Stimulated activated naive B cell treated with anti-CD40 and anti-IgM and Interleukin-4, amounts not matched to agents 10 μg/mL and 1 μg/mL and 100 μg/mL, for 72 hours (primary cell): ENCODE results near the gene AXIN1.

Source experiments
- ATAC-seq, 2 donors: fragments of 150-1000 bp; cut with Tn5 transposase; replicated peaks; 2 replicates each; pipeline ENCODE4 v1.10.0; 2021; ENCODE audit warnings: moderate library complexity in 1 of 2
- DNase-seq: peaks from one replicate; pipeline ENCODE4 v3.0.0; 2021
- H3K27ac Mint-ChIP-seq: one replicate; pipeline ENCODE4 v1.8.0; 2022; ENCODE audit warnings: mild to moderate bottlenecking, mixed read lengths
- H3K27me3 Mint-ChIP-seq, 2 donors: one replicate each; pipeline ENCODE4 v1.8.0; 2022; ENCODE audit warnings: mixed read lengths in 2 of 2
- H3K36me3 Mint-ChIP-seq, 2 donors: one replicate each; pipeline ENCODE4 v1.8.0; 2022; ENCODE audit warnings: mixed read lengths in 2 of 2, mild to moderate bottlenecking in 1 of 2
- H3K4me1 Mint-ChIP-seq, 2 donors: one replicate each; pipeline ENCODE4 v1.8.0; 2022; ENCODE audit warnings: mixed read lengths in 2 of 2, mild to moderate bottlenecking in 1 of 2
- H3K4me3 Mint-ChIP-seq, 2 donors: one replicate each; pipeline ENCODE4 v1.8.0; 2022; ENCODE audit warnings: mild to moderate bottlenecking in 2 of 2, mixed read lengths in 2 of 2, moderate library complexity in 1 of 2
- H3K9me3 Mint-ChIP-seq, 2 donors: one replicate each; pipeline ENCODE4 v1.8.0; 2022; ENCODE audit warnings: mixed read lengths in 2 of 2, mild to moderate bottlenecking in 1 of 2

The AXIN1 gene

DNA sequence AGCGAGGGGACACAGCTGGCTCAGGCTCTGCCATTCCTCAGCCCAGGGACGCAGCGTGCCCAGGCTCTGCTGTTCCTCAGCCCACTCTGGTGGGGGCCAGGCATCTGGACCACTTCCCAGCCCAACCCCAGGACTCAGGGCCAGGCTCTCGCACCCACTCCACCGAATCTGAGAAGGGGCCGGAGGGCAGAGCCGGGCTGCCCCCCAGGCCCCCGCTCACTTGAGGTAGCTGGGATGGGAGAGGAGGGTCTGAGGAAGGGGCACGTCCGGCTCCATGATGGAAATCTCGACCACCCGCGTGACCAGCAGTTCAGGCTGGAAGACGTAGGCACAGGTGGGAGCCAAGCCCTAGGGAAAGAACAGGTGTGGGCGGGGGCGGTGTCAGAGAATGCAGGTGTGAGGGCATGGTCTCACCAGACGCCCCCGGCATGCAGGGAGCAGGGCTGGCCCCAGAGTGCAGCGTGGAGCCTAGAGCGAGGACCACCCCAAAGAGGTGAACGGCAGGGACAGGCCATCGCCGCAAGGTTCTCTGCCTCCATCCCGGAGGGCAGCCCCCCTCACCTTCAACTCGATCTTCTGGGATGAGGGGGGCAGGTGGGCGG is 24.4 kb upstream of the AXIN1 start:
- peaks cover 11 to 15% of the 10 kb centered on the region in 2 donors for H3K36me3 Mint-ChIP-seq

DNA sequence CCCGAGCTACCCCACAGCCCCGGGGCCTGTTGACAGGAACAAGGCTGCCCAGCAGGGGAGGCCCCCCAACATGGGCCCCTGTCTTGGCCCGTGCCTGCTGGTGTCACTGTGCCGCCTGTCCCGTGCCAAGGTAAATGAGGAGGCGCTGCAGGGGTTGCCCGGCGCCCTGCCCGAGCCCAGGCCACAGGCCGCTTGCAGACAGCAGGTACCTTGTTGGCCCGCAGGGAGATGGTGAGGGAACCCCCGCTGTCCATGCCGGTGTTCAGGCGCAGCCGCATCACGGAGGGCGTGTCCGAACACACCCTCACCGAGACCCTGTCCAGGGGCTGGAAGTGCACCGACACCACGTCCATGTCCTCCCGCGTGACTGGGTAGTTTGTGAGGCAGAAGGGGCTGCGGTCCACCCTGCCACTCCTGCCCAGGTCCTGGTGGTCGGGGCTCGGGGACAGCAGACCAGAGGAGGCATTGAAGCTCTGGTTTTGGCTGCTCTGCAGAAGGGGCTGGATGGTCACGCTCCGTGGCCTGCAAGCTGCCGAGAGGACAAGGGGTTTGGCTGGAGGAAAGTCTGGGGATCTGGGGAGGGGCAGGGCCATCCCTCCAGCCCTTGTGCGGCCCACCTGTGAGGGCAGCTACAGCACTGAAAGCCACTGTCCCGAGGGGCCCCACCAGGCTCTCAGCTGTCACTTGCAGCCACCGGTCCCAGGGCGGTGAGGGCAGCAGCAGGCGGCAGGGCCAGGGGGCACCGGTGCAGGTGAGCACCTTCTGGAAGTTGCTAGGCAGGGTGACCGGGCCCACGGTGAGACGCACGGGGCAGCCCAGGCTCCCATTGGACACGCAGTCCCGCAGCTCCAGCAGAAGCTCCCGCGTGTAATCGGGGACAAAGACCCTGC is 23.6 kb upstream of the AXIN1 start:
- Mint-ChIP-seq H3K4me1 (peaks cover 6 to 24% of the 10 kb centered on the region in 2 donors), H3K36me3 (peaks cover 11 to 19% of the 10 kb centered on the region in 2 donors), H3K27me3 (no peaks in the 10 kb centered on the region), H3K4me3 (no peak overlapping the region), H3K9me3 (no peaks in the 10 kb centered on the region), H3K27ac (no peak overlapping the region)
- DNase-seq (no peak), ATAC-seq (no peak)

More for the DNA sequence above, 24.4 kb upstream of the AXIN1 start:
- Mint-ChIP-seq H3K4me1 (peaks cover 4 to 21% of the 10 kb centered on the region in 2 donors), H3K27ac (no peak overlapping the region), H3K27me3 (no peaks in the 10 kb centered on the region), H3K4me3 (no peak overlapping the region), H3K9me3 (no peaks in the 10 kb centered on the region)
- DNase-seq = no peak
- ATAC-seq = no peak

DNA sequence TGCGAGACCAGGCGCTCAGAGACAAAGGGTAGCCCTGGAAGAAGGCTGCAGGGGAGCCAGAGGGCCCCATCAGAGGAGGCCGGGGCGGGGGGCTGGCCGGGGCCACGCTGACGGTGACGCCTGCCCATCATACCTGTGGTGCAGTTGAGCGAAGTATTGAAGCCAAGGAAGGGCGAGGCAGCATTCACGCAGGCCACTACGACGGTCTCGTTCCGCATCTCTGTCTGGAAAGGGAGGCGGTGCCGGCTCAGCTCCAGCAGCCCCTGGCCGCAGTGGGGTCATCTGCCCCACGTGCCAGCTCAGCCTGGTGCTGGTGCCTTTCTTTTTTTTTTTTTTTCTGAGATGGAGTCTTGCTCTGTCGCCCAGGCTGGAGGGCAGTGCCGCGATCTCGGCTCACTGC is 22.7 kb upstream of the AXIN1 start:
- ATAC-seq (no peak), DNase-seq (no peak)
- no peaks in the 10 kb centered on the region for H3K9me3 Mint-ChIP-seq
- peaks cover 15 to 23% of the 10 kb centered on the region in 2 donors for H3K36me3 Mint-ChIP-seq
- H3K4me1 Mint-ChIP-seq = peaks cover 11 to 25% of the 10 kb centered on the region in 2 donors
- no peaks in the 10 kb centered on the region for H3K27me3 Mint-ChIP-seq
- H3K4me3 Mint-ChIP-seq = no peak overlapping the region
- no peak overlapping the region for H3K27ac Mint-ChIP-seq

DNA sequence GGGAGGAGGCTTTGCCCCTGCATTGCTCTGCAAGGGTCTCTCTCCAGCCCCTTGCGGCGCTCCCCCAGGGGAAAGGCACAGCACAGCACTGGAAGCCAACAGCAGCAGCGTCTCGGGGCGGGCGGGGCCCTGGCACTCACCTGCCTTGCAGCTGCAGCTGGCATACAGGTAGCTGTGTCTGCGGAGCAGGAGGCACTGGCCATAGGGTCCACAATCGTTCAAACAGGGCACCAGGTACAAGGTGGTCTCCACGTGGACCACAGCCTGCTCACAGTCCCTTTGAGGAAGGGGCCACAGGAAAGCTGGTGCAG is 22.0 kb upstream of the AXIN1 start:
- DNase-seq = no peak
- H3K4me3 Mint-ChIP-seq = no peak overlapping the region
- no peaks in the 10 kb centered on the region for H3K9me3 Mint-ChIP-seq
- peaks cover 16 to 25% of the 10 kb centered on the region in 2 donors for H3K36me3 Mint-ChIP-seq
- no peak overlapping the region for H3K27ac Mint-ChIP-seq
- H3K4me1 Mint-ChIP-seq = peaks cover 11 to 22% of the 10 kb centered on the region in 2 donors
- no peaks in the 10 kb centered on the region for H3K27me3 Mint-ChIP-seq
- no peak for ATAC-seq

DNA sequence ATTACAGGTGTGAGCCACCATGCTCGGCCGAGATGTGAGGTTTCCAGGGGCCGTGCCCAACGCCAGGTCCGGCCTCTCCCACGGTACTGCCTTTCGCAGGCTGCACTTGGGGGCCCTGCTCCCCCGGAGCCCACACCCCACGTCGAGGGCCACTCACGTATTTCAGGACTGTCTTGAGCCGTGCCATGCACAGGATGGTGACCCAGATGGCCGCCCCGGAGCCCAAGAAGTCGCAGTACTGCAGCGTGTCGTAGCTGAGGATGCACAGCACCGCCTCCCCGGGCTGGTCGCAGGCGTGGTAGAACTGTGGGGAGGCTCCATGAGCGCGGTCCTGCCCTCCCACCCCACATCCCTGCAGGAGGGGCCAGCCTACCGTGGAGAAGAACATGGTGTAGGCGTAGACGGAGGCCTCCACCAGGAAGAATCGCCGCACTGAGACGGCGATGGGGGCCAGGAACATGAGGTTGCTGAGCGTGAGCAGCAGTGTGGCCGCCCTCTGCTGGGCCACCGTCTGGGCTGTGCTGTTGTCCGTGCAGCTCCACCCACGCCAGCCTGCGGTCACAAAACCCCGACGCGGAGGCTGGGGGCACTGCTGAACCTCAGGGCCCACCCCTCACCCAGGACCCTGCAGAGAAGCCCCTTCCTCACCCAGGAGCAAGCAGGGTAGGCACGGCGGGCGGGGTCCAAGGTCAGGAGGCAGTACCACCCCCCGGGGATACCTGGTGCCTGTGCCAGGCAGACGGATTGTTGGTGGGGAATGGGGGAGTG is 21.5 kb upstream of the AXIN1 start:
- peaks cover 15 to 23% of the 10 kb centered on the region in 2 donors for H3K4me1 Mint-ChIP-seq

DNA sequence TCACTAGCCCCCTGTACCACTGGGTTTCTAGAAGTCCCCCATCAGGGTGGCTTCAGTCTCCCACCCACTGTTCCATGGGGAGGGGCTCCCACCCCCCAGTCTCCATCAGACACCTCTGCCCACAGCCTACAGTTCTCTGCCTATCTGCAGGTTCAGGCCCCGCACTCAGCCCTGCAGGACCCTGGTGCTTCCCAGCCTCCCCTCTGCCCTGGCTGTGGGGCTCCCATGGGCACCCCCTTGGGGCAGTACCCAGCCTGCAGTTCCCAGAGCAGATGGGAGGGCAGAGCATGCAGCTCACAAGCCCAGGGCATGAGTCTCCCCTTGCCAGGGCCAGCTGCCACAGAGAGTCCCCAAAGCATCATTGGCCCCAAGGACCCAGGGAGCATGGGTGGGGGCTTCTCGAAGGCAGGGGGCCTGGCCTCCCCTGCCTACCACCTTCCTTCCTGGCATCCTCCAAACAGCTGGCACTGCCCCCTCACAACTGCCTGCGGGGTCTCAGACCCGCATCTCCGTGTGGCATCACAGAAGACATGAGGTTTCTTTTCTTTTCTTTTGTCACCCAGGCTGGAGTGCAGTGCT is 20.6 kb upstream of the AXIN1 start:
- DNase-seq = no peak
- ATAC-seq = no peak
- no peaks in the 10 kb centered on the region for H3K27me3 Mint-ChIP-seq
- H3K36me3 Mint-ChIP-seq = peaks cover 15 to 31% of the 10 kb centered on the region in 2 donors
- no peaks in the 10 kb centered on the region for H3K9me3 Mint-ChIP-seq
- H3K4me3 Mint-ChIP-seq = no peak overlapping the region
- H3K27ac Mint-ChIP-seq = peak overlapping the region; percentile 59
- H3K4me1 Mint-ChIP-seq = peaks cover 15 to 29% of the 10 kb centered on the region in 2 donors

More for the DNA sequence above, 21.5 kb upstream of the AXIN1 start:
- Mint-ChIP-seq H3K27me3 (no peaks in the 10 kb centered on the region), H3K36me3 (peaks cover 16 to 28% of the 10 kb centered on the region in 2 donors), H3K9me3 (no peaks in the 10 kb centered on the region), H3K27ac (no peak overlapping the region), H3K4me3 (no peak overlapping the region)
- DNase-seq = no peak
- no peak for ATAC-seq

DNA sequence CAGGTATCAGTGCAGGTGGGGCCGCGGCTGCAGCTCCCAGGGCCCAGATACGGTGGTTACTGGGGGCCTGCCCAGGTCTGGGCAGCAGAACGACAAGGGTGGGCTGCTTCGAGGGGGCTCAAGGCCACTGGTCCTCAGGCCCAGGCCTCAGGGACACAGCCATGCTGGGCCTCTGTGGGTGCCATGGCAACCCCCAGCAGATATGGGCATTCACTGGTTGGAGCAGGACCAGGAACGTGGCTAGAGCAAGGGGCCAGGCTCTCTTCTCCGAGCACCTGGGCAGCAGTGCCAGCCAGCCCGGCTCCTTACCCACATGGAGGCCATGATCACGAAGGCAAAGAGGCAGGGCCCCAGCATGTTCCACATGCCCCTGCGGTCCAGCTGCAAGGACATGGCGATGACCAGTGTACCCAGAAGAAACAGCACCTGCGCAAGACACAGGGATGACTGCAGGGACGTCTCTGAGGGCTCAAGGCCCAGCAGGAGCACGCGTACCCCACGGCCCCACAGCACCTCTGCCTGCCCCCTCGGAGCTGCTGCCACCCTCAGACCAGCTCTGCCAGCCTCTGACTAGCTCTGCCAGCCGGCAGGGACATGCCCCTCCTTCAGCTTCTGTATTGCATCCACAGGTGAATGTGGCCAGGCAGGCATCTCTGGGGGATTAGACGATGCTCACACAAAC is 19.9 kb upstream of the AXIN1 start:
- DNase-seq = no peak
- peaks cover 19 to 35% of the 10 kb centered on the region in 2 donors for H3K36me3 Mint-ChIP-seq
- H3K27ac Mint-ChIP-seq = no peak overlapping the region
- no peaks in the 10 kb centered on the region for H3K9me3 Mint-ChIP-seq
- no peak for ATAC-seq
- peaks cover 15 to 29% of the 10 kb centered on the region in 2 donors for H3K4me1 Mint-ChIP-seq
- H3K4me3 Mint-ChIP-seq = no peak overlapping the region
- no peaks in the 10 kb centered on the region for H3K27me3 Mint-ChIP-seq

DNA sequence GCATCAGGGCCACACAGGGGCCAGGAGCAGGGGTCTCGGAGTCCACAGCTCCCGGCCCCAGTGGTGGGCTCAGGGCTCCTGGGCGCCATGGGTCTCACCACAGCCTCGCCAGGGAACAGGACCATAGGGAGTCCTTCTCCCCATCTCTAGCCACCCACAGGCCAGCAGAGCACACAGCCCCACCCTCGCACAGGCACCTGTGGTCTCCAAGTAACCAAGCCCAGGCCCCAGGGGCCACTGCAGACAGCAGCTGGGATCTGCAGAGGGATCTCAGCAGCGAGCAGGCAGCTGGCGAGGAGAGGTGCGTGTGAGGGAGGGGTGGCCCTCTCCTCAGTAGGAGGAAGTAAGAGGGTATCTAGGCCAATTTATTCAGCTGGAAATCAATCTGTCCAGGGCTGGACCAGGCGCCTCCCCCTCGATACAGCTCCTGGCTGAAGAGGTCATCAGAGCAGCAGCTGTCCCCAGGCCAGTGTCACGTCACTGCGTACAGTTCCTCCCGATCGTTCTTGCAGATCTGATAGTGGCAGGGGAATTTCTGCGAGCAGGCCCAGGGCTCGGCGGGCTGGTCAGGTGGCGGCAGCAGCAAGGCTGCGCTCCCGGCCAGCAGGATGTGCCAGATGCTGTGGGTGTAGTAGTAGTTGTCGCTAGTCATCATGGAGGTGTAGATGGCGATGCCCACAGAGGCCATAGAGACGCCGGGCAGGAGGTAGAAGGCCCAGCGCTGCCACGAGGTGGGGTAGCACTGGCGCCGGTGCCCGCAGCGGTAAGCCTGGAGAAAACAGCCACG is 19.2 kb upstream of the AXIN1 start:
- peaks cover 15 to 29% of the 10 kb centered on the region in 2 donors for H3K4me1 Mint-ChIP-seq
- H3K27ac Mint-ChIP-seq = no peak overlapping the region
- DNase-seq = no peak
- H3K27me3 Mint-ChIP-seq = no peaks in the 10 kb centered on the region
- peaks cover 26 to 42% of the 10 kb centered on the region in 2 donors for H3K36me3 Mint-ChIP-seq
- no peak for ATAC-seq
- H3K9me3 Mint-ChIP-seq = no peaks in the 10 kb centered on the region
- H3K4me3 Mint-ChIP-seq = no peak overlapping the region

DNA sequence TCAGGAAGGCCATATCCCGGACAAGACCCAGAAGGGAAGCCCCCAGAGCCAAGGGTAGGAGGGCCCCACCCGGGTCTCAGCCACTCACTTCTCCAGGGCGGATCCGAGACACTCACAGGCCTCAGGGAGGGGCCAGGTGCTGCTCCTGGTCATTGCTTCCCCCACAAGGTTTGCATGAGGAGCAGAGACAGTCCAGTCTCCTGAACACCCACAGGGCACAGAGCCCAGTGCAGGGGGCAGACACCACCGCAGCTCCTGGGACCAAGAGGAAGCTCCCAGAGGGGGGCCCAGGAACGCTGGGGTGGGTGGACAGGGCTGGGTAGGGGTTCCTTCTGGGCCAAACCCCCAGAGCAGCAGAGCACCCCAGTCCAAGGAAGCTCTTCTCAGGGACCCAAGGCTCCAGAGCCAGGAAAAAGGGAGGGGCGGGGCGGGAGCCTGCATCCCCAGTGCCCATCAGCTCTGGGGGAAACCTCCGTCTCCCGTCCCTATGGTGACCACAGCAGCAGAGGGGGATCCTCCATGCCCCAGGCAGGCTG is 18.5 kb upstream of the AXIN1 start:
- DNase-seq (no peak), ATAC-seq (peak in 1 of 2 donors; percentile 12)
- Mint-ChIP-seq H3K4me1 (peaks cover 15 to 29% of the 10 kb centered on the region in 2 donors), H3K36me3 (peaks cover 26 to 41% of the 10 kb centered on the region in 2 donors), H3K27ac (peak overlapping the region; percentile 99), H3K9me3 (no peaks in the 10 kb centered on the region), H3K4me3 (peak overlapping the region; percentile 86 to 98), H3K27me3 (no peaks in the 10 kb centered on the region)

DNA sequence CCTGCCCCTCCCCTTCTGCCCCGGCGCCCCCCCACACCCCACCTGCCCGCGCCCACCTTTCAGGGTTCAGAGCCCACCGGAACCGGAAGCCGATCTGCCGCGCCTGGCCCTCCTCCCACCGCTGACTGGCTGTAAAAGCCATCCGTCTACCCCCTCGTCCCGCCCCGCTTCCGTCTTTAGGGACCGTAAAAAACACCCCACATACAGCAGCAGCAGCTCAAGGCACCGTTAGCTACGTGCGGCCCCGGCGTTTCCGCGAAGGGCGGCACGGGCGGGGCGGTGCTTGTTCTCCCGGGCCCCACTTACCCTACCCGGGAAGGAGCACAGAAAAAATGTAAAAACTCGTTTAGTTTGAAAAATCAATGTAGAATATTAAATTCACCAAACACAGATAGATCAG is 17.9 kb upstream of the AXIN1 start, which contains the start of gene MRPL28:
Gene MRPL28 (minus strand): TSS at position 96 of the 400 bp plus-strand sequence. CDS start 320 bp downstream, outside the sequence.
- DNase-seq = peak; percentile 93

DNA sequence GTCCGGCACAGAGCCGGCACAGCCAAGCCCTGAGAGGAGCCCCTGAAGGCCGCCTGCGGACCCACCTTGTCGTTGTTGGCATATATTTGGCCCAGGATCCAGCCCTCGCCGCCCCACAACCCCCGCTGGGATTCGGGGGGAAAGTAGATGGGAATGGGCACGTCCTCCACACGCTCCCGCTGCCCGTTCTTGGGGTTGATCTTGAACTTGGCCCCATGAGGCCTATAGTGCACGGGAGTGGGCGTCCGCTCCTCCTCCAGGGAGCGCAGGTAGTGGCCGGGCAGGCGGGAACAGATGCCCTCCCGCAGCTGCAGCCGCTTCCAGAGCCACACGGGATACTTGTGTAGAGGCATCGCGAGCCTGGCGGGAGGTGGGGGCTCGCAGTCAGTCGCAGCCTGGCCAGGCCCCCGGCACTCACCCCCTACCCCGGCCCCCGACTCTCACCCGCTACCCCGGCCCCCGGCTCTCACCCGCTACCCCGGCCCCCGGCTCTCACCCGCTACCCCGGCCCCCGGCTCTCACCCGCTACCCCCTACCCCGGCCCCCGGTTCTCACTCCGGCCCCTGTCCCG is 17.4 kb upstream of the AXIN1 start:
- no peaks in the 10 kb centered on the region for H3K9me3 Mint-ChIP-seq
- DNase-seq = no peak
- H3K36me3 Mint-ChIP-seq = peaks cover 25 to 39% of the 10 kb centered on the region in 2 donors
- peaks cover 15 to 29% of the 10 kb centered on the region in 2 donors for H3K4me1 Mint-ChIP-seq
- H3K27ac Mint-ChIP-seq = no peak overlapping the region
- ATAC-seq = no peak
- no peaks in the 10 kb centered on the region for H3K27me3 Mint-ChIP-seq
- H3K4me3 Mint-ChIP-seq = peak overlapping the region; percentile 75 to 86

More for the DNA sequence above, 17.9 kb upstream of the AXIN1 start, which contains the start of gene MRPL28:
- H3K9me3 Mint-ChIP-seq = no peaks in the 10 kb centered on the region
- H3K27ac Mint-ChIP-seq = peak within 1 kb of the TSS; percentile 99
- ATAC-seq = peak; percentile 99
- peaks cover 25 to 39% of the 10 kb centered on the region in 2 donors for H3K36me3 Mint-ChIP-seq
- peak within 1 kb of the TSS; percentile 86 to 98 for H3K4me3 Mint-ChIP-seq
- no peaks in the 10 kb centered on the region for H3K27me3 Mint-ChIP-seq
- peaks cover 15 to 29% of the 10 kb centered on the region in 2 donors for H3K4me1 Mint-ChIP-seq

DNA sequence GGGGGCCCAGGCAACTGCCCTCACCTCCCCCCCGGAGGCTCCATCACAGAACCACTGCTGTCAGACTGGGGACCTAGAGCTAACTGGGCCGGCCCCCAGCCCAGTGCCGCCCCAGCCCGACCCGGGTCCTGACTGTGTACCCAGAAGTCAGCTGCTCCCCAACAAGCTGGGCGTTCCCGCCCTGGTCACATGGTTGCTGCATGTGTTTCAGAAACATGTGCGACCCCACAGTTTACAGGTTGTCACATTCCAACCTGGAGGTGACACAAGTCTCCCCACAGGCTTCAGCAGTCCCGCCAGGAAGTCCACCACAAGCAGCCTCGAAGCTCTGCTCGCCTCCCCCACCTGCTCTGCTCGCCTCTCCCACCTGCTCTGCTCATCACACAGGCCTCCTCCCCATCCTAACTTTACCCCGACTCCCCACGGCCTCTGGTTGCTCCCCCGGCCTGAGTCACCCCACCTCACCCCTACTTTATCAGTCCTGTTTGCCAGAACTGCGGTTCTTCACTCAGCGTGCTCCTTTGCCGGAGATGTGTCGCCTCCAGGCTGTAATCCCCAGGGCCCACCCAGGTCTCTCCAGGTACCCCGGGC is 16.8 kb upstream of the AXIN1 start:
- H3K27ac Mint-ChIP-seq = peak overlapping the region; percentile 73

More for the DNA sequence above, 16.8 kb upstream of the AXIN1 start:
- ATAC-seq = no peak
- H3K9me3 Mint-ChIP-seq = no peaks in the 10 kb centered on the region
- peak overlapping the region; percentile 75 to 81 for H3K4me3 Mint-ChIP-seq
- no peaks in the 10 kb centered on the region for H3K27me3 Mint-ChIP-seq
- DNase-seq = no peak
- peaks cover 15 to 29% of the 10 kb centered on the region in 2 donors for H3K4me1 Mint-ChIP-seq
- peaks cover 25 to 42% of the 10 kb centered on the region in 2 donors for H3K36me3 Mint-ChIP-seq
